BLaER1 (cell line): ENCODE data around the gene MAP3K4.

ENCODE experiments used
- H3K27ac ChIP-seq: shearing (Covaris generic); formaldehyde crosslinking; 2 replicates; pipeline ENCODE4 v1.8.1; 2022
- H3K27me3 ChIP-seq: shearing (Covaris generic); formaldehyde crosslinking; 2 replicates; pipeline ENCODE4 v1.8.1; 2022
- H3K36me3 ChIP-seq: shearing (Covaris generic); formaldehyde crosslinking; 2 replicates; pipeline ENCODE4 v1.8.1; 2022
- H3K4me1 ChIP-seq: shearing (Covaris generic); formaldehyde crosslinking; 2 replicates; pipeline ENCODE4 v1.8.1; 2022
- H3K4me2 ChIP-seq: shearing (Covaris generic); formaldehyde crosslinking; 2 replicates; pipeline ENCODE4 v1.8.1; 2022
- H3K4me3 ChIP-seq: shearing (Covaris generic); formaldehyde crosslinking; 2 replicates; pipeline ENCODE4 v1.8.1; 2022
- H3K9ac ChIP-seq: shearing (Covaris generic); formaldehyde crosslinking; 2 replicates; pipeline ENCODE4 v1.8.1; 2022
- H3K9me3 ChIP-seq: shearing (Covaris generic); formaldehyde crosslinking; 2 replicates; pipeline ENCODE4 v1.8.1; 2022
- H4K20me1 ChIP-seq: shearing (Covaris generic); formaldehyde crosslinking; 2 replicates; pipeline ENCODE4 v1.8.1; 2022
- Cebpa-rat ChIP-seq: shearing (Covaris generic); IDR thresholded peaks from 2 replicates; pipeline ENCODE4 v1.8.1; 2022

MAP3K4 gene

GRCh38 chr6:161056451-161056850, 64.9 kb downstream of the MAP3K4 start:
- H3K9ac ChIP-seq = no peak overlapping the region
- H3K27ac ChIP-seq = no peak overlapping the region
- TF ChIP-seq Cebpa-rat = no peak
- H3K36me3 ChIP-seq = peaks cover 34% of the 10 kb centered on the region
- 0 out of 2 replicates have a peak, but pooled peaks cover 12% of the 10 kb centered on the region for H4K20me1 ChIP-seq
- H3K27me3 ChIP-seq = no peaks in the 10 kb centered on the region
- H3K4me3 ChIP-seq = no peak overlapping the region
- peaks cover 11% of the 10 kb centered on the region; the same call in 1 of the 2 replicates for H3K4me1 ChIP-seq
- H3K9me3 ChIP-seq = peaks cover 11% of the 10 kb centered on the region
- no peak overlapping the region for H3K4me2 ChIP-seq

- Histone ChIP-seq H3K4me1 (peaks cover 11% of the 10 kb centered on the region; the same call in 1 of the 2 replicates), H3K4me2 (no peak overlapping the region)
- TF ChIP-seq Cebpa-rat = no peak
Measured at GRCh38 chr6:161057103-161058091, 65.8 kb downstream of the MAP3K4 start.

GRCh38 chr6:161058741-161059140, 67.2 kb downstream of the MAP3K4 start:
- H3K27me3 ChIP-seq = no peaks in the 10 kb centered on the region

More at GRCh38 chr6:161057103-161058091, 65.8 kb downstream of the MAP3K4 start:
- Histone ChIP-seq H3K36me3 (peaks cover 36% of the 10 kb centered on the region), H3K27me3 (no peaks in the 10 kb centered on the region), H3K27ac (no peak overlapping the region), H3K9ac (no peak overlapping the region), H3K4me3 (no peak overlapping the region), H3K9me3 (peaks cover 14% of the 10 kb centered on the region), H4K20me1 (0 out of 2 replicates have a peak, but pooled peaks cover 11% of the 10 kb centered on the region)

GRCh38 chr6:161061576-161061975, 70.0 kb downstream of the MAP3K4 start:
- H3K4me1 ChIP-seq = peaks cover 8% of the 10 kb centered on the region; the same call in 1 of the 2 replicates
- peaks cover 32% of the 10 kb centered on the region for H3K36me3 ChIP-seq
- H3K9ac ChIP-seq = no peak overlapping the region
- no peak overlapping the region for H3K27ac ChIP-seq
- H3K4me2 ChIP-seq = no peak overlapping the region
- H3K27me3 ChIP-seq = no peaks in the 10 kb centered on the region
- peaks cover 11% of the 10 kb centered on the region; the same call in 1 of the 2 replicates for H4K20me1 ChIP-seq
- peaks cover 21% of the 10 kb centered on the region for H3K9me3 ChIP-seq
- no peak overlapping the region for H3K4me3 ChIP-seq
- TF ChIP-seq Cebpa-rat = no peak

More at GRCh38 chr6:161058741-161059140, 67.2 kb downstream of the MAP3K4 start:
- H3K4me3 ChIP-seq = no peak overlapping the region
- H3K9ac ChIP-seq = no peak overlapping the region
- peaks cover 14% of the 10 kb centered on the region for H3K9me3 ChIP-seq
- H3K36me3 ChIP-seq = peaks cover 30% of the 10 kb centered on the region
- H3K27ac ChIP-seq = no peak overlapping the region
- TF ChIP-seq Cebpa-rat = no peak
- H3K4me1 ChIP-seq = peaks cover 11% of the 10 kb centered on the region; the same call in 1 of the 2 replicates
- 0 out of 2 replicates have a peak, but pooled peaks cover 11% of the 10 kb centered on the region for H4K20me1 ChIP-seq
- H3K4me2 ChIP-seq = no peak overlapping the region

GRCh38 chr6:161064915-161065314, 73.3 kb downstream of the MAP3K4 start:
- peaks cover 49% of the 10 kb centered on the region for H3K36me3 ChIP-seq
- H4K20me1 ChIP-seq = peaks cover 25% of the 10 kb centered on the region
- H3K27me3 ChIP-seq = no peaks in the 10 kb centered on the region
- H3K9ac ChIP-seq = no peak overlapping the region
- no peak overlapping the region for H3K4me2 ChIP-seq
- TF ChIP-seq Cebpa-rat = no peak
- H3K4me3 ChIP-seq = no peak overlapping the region
- peaks cover 21% of the 10 kb centered on the region for H3K9me3 ChIP-seq
- H3K27ac ChIP-seq = no peak overlapping the region
- H3K4me1 ChIP-seq = no peaks in the 10 kb centered on the region

GRCh38 chr6:161066511-161066910, 74.9 kb downstream of the MAP3K4 start:
- no peak overlapping the region for H3K4me2 ChIP-seq
- peaks cover 10% of the 10 kb centered on the region for H3K9me3 ChIP-seq
- H3K36me3 ChIP-seq = peaks cover 49% of the 10 kb centered on the region
- H3K27ac ChIP-seq = no peak overlapping the region
- no peak overlapping the region for H3K9ac ChIP-seq
- no peaks in the 10 kb centered on the region for H3K27me3 ChIP-seq
- no peaks in the 10 kb centered on the region for H3K4me1 ChIP-seq
- no peak for TF ChIP-seq Cebpa-rat
- H4K20me1 ChIP-seq = peaks cover 25% of the 10 kb centered on the region
- H3K4me3 ChIP-seq = no peak overlapping the region

- Histone ChIP-seq H3K4me1 (no peaks in the 10 kb centered on the region), H3K36me3 (peaks cover 57% of the 10 kb centered on the region), H3K9me3 (peaks cover 7% of the 10 kb centered on the region; the same call in 1 of the 2 replicates), H4K20me1 (peaks cover 25% of the 10 kb centered on the region), H3K4me3 (no peak overlapping the region), H3K27ac (no peak overlapping the region), H3K27me3 (no peaks in the 10 kb centered on the region), H3K9ac (no peak overlapping the region), H3K4me2 (no peak overlapping the region)
- TF ChIP-seq Cebpa-rat = no peak
Measured at GRCh38 chr6:161067749-161068148, 76.2 kb downstream of the MAP3K4 start.

GRCh38 chr6:161068321-161068741, 76.8 kb downstream of the MAP3K4 start:
- Histone ChIP-seq H3K36me3 (peaks cover 58% of the 10 kb centered on the region), H3K4me2 (no peak overlapping the region)

GRCh38 chr6:161073930-161074329, 82.4 kb downstream of the MAP3K4 start:
- H3K4me2 ChIP-seq = no peak overlapping the region
- H4K20me1 ChIP-seq = 0 out of 2 replicates have a peak, but pooled peaks cover 9% of the 10 kb centered on the region
- no peak overlapping the region for H3K9ac ChIP-seq
- no peak overlapping the region for H3K4me3 ChIP-seq
- H3K27ac ChIP-seq = no peak overlapping the region
- H3K9me3 ChIP-seq = no peaks in the 10 kb centered on the region
- no peaks in the 10 kb centered on the region for H3K27me3 ChIP-seq
- peaks cover 88% of the 10 kb centered on the region for H3K36me3 ChIP-seq
- H3K4me1 ChIP-seq = peaks cover 10% of the 10 kb centered on the region; the same call in 1 of the 2 replicates
- no peak for TF ChIP-seq Cebpa-rat

More at GRCh38 chr6:161068321-161068741, 76.8 kb downstream of the MAP3K4 start:
- Histone ChIP-seq H4K20me1 (peaks cover 25% of the 10 kb centered on the region), H3K9me3 (peaks cover 7% of the 10 kb centered on the region; the same call in 1 of the 2 replicates), H3K4me3 (no peak overlapping the region), H3K9ac (no peak overlapping the region), H3K27me3 (no peaks in the 10 kb centered on the region), H3K27ac (no peak overlapping the region), H3K4me1 (no peaks in the 10 kb centered on the region)
- TF ChIP-seq Cebpa-rat = no peak
